OCI-LY7 (cell line): ENCODE results near the gene CD200. TPM values are rescaled to one million over a fixed set of nuclear protein-coding genes. Genes with fewer than 3 reads are reported as not detected.
"Not testable (repeated sequence)": the region's sequence is repeated elsewhere in the genome, so short reads cannot be mapped to it uniquely, and the experiment has no call there.

Experiments used
- BruUV-seq: library from RNA; stranded (reverse); fragments of 400-500 nt; replicated peaks from 2 replicates; lab custom pipeline; 2021; lab: Mats Ljungman, UMichigan
- CTCF ChIA-PET: fragments of 300-600 bp; sonication (Branson Sonifier 250); formaldehyde crosslinking; loops from one replicate; lab custom pipeline; 2022; ENCODE audit warnings: antibody characterized with exemption; ENCODE audit not compliant: unreplicated experiment; lab: Charles Lee
- POLR2A ChIA-PET: fragments of 300-600 bp; sonication (Branson Sonifier 250); formaldehyde crosslinking; loops from one replicate; lab custom pipeline; 2022; ENCODE audit warnings: antibody characterized with exemption; lab: Charles Lee
- DNase-seq: peaks from one replicate; pipeline ENCODE4 v3.0.0-alpha.2; 2015; ENCODE audit warnings: low spot score
- H2AFZ ChIP-seq: fragments of 200-600 bp; sonication (generic), shearing (Covaris generic); 2 replicates; pipeline ENCODE4 v1.6.1; 2014; ENCODE audit warnings: mild to moderate bottlenecking, antibody characterized with exemption, low read length, moderate library complexity
- H3K27ac ChIP-seq: fragments of 200-600 bp; sonication (generic); 2 replicates; pipeline ENCODE4 v1.5.1; 2014; ENCODE audit warnings: mixed run types, low read depth, mild to moderate bottlenecking, moderate library complexity, low read length, inconsistent platforms; ENCODE audit not compliant: poor library complexity, severe bottlenecking
- H3K36me3 ChIP-seq: fragments of 200-600 bp; sonication (generic); 2 replicates; pipeline ENCODE4 v1.6.1; 2014; ENCODE audit warnings: mild to moderate bottlenecking, antibody characterized with exemption, low read length, moderate library complexity, mixed read lengths; ENCODE audit not compliant: insufficient read depth
- H3K4me1 ChIP-seq: fragments of 200-600 bp; sonication (generic); 2 replicates; pipeline ENCODE4 v1.5.1; 2014; ENCODE audit warnings: mild to moderate bottlenecking, low read length; ENCODE audit not compliant: insufficient read depth, poor library complexity, severe bottlenecking
- H3K4me2 ChIP-seq: fragments of 200-600 bp; sonication (generic); 2 replicates; pipeline ENCODE4 v1.6.1; 2014; ENCODE audit warnings: mild to moderate bottlenecking, low read length
- H3K4me3 ChIP-seq: fragments of 200-600 bp; sonication (generic); 2 replicates; pipeline ENCODE4 v1.5.1; 2014; ENCODE audit warnings: mild to moderate bottlenecking, low read depth, low read length; ENCODE audit not compliant: poor library complexity, severe bottlenecking
- H3K79me2 ChIP-seq: fragments of 200-600 bp; sonication (generic); 2 replicates; pipeline ENCODE4 v1.6.1; 2016; ENCODE audit warnings: low read depth, mild to moderate bottlenecking, low read length, moderate library complexity, mixed read lengths; ENCODE audit not compliant: insufficient read depth
- H3K9me2 ChIP-seq: fragments of 200-600 bp; sonication (generic); 2 replicates; pipeline ENCODE4 v1.6.1; 2016; ENCODE audit warnings: mild to moderate bottlenecking, low read length, mixed read lengths; ENCODE audit not compliant: insufficient read depth
- H3K9me3 ChIP-seq: fragments of 200-600 bp; sonication (generic); 2 replicates; pipeline ENCODE4 v1.6.1; 2014; ENCODE audit warnings: mild to moderate bottlenecking, mixed run types, low read length, mixed read lengths
- H4K20me1 ChIP-seq: fragments of 200-600 bp; sonication (generic); 2 replicates; pipeline ENCODE4 v1.6.1; 2014; ENCODE audit warnings: mild to moderate bottlenecking, antibody characterized with exemption, low read length, moderate library complexity, mixed read lengths; ENCODE audit not compliant: insufficient read depth
- CTCF ChIP-seq: fragments of 200-600 bp; sonication (generic); conservative IDR thresholded peaks from 2 replicates; pipeline ENCODE4 v1.5.1; 2014; ENCODE audit warnings: mild to moderate bottlenecking, antibody characterized with exemption, low read length, moderate library complexity, mixed read lengths
- EZH2phosphoT487 ChIP-seq: fragments of 200-600 bp; sonication (generic); IDR thresholded peaks from 2 replicates; pipeline ENCODE4 v1.6.1; 2018; ENCODE audit warnings: low read depth, borderline replicate concordance, mild to moderate bottlenecking, mixed run types, antibody characterized with exemption, low read length, moderate library complexity, mixed read lengths
- intact Hi-C: fragments of 100-400 bp; cut with micrococcal nuclease; formaldehyde crosslinking; loops from one replicate; pipeline ENCODE4 v1.10.0; 2022; ENCODE audit not compliant: unreplicated experiment
- total RNA-seq, 2 experiments: library from RNA; depleted of rRNA in 1 of 2; stranded (reverse); fragments of >200 nt in 1 of 2; shearing (Covaris generic) in 1 of 2; gene quantifications; 2 replicates each; pipeline ENCODE4 v1.2.3, GENCODE V29; 2014 to 2022

CD200 gene
- total RNA-seq, 2 experiments from 2014 or later = not detected

GRCh38 chr3:112376241-112376911 lies 43.4 kb downstream of the CD200 start:
- H3K79me2 ChIP-seq = no peaks in the 10 kb centered on the region
- DNase-seq = no peak
- H3K4me2 ChIP-seq = no peak overlapping the region
- intact Hi-C loops = no loop called here
- no peaks in the 10 kb centered on the region for H3K9me3 ChIP-seq
- H2AFZ ChIP-seq = no peak overlapping the region
- no peaks in the 10 kb centered on the region for H3K36me3 ChIP-seq
- no peak overlapping the region for H3K4me3 ChIP-seq
- CTCF ChIA-PET = no interaction called here
- TF ChIP-seq CTCF = no peak
- no peak for TF ChIP-seq EZH2phosphoT487
- H4K20me1 ChIP-seq = no peaks in the 10 kb centered on the region
- H3K4me1 ChIP-seq = peaks cover 10% of the 10 kb centered on the region
- BruUV-seq = no TSS peak
- H3K9me2 ChIP-seq = no peaks in the 10 kb centered on the region
- no peak overlapping the region for H3K27ac ChIP-seq
- POLR2A ChIA-PET = no interaction called here

- H3K9me3 ChIP-seq = no peaks in the 10 kb centered on the region
- no peak overlapping the region for H3K27ac ChIP-seq
- no peak overlapping the region for H2AFZ ChIP-seq
- intact Hi-C loops = no loop called here
- TF ChIP-seq CTCF (no peak), EZH2phosphoT487 (no peak)
- peaks cover 10% of the 10 kb centered on the region for H3K4me1 ChIP-seq
- ChIA-PET CTCF (no interaction called here), POLR2A (no interaction called here)
- H4K20me1 ChIP-seq = no peaks in the 10 kb centered on the region
- DNase-seq = no peak
- H3K4me3 ChIP-seq = no peak overlapping the region
- H3K4me2 ChIP-seq = no peak overlapping the region
- no peaks in the 10 kb centered on the region for H3K9me2 ChIP-seq
- no peaks in the 10 kb centered on the region for H3K79me2 ChIP-seq
- no peaks in the 10 kb centered on the region for H3K36me3 ChIP-seq
- no TSS peak for BruUV-seq
Observed at GRCh38 chr3:112376992-112377391, 44.0 kb downstream of the CD200 start.

- POLR2A ChIA-PET = no interaction called here
- Histone ChIP-seq H3K9me2 (no peaks in the 10 kb centered on the region), H3K4me2 (no peak overlapping the region), H3K4me3 (no peak overlapping the region), H3K36me3 (no peaks in the 10 kb centered on the region), H3K79me2 (no peaks in the 10 kb centered on the region), H3K27ac (no peak overlapping the region), H2AFZ (no peak overlapping the region), H3K9me3 (no peaks in the 10 kb centered on the region), H3K4me1 (peaks cover 10% of the 10 kb centered on the region), H4K20me1 (no peaks in the 10 kb centered on the region)
- CTCF ChIA-PET = no interaction called here
- TF ChIP-seq CTCF (no peak), EZH2phosphoT487 (no peak)
- no peak for DNase-seq
- BruUV-seq = no TSS peak
- intact Hi-C loops = no loop called here
Observed at GRCh38 chr3:112377568-112378071, 44.7 kb downstream of the CD200 start.

GRCh38 chr3:112378347-112378746 lies 45.4 kb downstream of the CD200 start:
- POLR2A ChIA-PET, H3K4me2 ChIP-seq, H2AFZ ChIP-seq, H3K9me2 ChIP-seq, DNase-seq, H3K36me3 ChIP-seq, CTCF ChIA-PET, BruUV-seq, H3K4me3 ChIP-seq, H3K4me1 ChIP-seq, H4K20me1 ChIP-seq, H3K79me2 ChIP-seq, H3K9me3 ChIP-seq, intact Hi-C loops, H3K27ac ChIP-seq: not testable (repeated sequence)
